ENCODE measurements around the gene SYT17.

The SYT17 gene

GRCh38 chr16:19308392-19308791 is 140.4 kb downstream of the SYT17 start:
- DNase-seq: no peak

GRCh38 chr16:19309178-19309577 is 141.1 kb downstream of the SYT17 start:
- DNase-seq: no peak

- no peak for DNase-seq
Observed at GRCh38 chr16:19314718-19315425, 146.8 kb downstream of the SYT17 start.

- DNase-seq: no peak
Observed at GRCh38 chr16:19315889-19316433, 147.9 kb downstream of the SYT17 start.

GRCh38 chr16:19316846-19317245 is 148.8 kb downstream of the SYT17 start:
- DNase-seq: no peak
